Stimulated activated CD4-positive, alpha-beta T cell treated with anti-CD3 and anti-CD28 coated beads, Interleukin-1b, Interleukin-23, amount 100 ng/mL, for 4 hours (primary cell): ENCODE measurements around the gene SLTM.
A peak's percentile ranks its signal among the peaks of the same experiment; 100 is the strongest.
"Not testable (repeated sequence)": the region's sequence is repeated elsewhere in the genome, so short reads cannot be mapped to it uniquely, and the experiment has no call there.

Experiments
- DNase-seq, 2 donors: peaks; one replicate each; pipeline ENCODE4 v3.0.0-alpha.2; 2020; ENCODE audit warnings: low read depth in 2 of 2

The SLTM gene

GRCh38 chr15:58933281-58934113 lies at the start of gene SLTM:
Gene SLTM, minus strand, starts transcription at chr15:58933679. Its CDS starts 114 bp downstream, at chr15:58933565.
- peak; percentile 89 to 92 for DNase-seq

DNA sequence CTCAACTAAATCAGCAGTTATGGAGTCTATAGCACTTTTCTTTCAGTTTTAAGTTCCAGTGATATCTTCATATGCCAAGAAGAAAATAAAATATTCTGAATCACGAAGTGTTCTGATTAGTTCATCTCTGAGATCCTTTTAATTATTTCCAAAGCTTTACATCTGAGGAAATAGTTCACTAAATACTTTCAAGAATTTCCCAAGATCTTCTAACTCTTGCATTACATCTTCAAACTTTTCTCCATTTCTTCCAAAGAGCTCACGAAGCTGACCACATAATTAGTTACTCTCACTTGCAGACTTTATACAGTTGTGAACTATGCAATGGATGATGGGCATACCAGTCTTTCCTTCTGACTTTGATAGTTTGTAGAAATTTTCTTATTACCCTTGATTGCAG lies 49.8 kb upstream of the SLTM start:
- DNase-seq, result no peak

- DNase-seq, result no peak
These were observed 48.5 kb upstream of the SLTM start for GRCh38 chr15:58981808-58982475.

DNA sequence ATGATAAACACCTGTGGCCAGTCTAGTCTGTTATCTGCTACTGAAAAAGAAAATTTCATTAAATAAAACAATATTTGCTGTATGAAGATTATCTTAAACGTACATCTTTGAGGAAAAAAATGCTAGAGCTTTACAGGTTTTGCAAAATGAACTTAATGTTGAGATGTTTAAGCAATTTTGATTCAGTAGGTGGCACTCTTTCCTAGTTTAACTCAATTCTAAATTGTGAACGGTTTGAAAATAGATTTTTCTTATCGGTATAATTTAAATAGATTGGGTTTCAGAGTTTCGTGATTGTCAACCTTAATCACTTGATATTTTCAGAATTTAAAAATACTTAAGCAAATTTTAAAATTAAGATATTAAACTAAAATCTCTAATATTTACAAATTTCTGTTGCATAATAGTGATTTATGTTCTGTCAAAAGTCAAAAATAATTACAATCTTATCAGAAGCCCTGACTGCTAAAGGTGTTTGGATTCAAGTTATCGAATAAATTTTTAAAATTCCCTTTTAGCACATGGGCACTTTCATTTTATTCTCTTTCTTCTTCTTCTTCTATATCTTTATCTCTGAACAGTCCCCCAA lies 47.0 kb upstream of the SLTM start:
- no peak for DNase-seq

DNA sequence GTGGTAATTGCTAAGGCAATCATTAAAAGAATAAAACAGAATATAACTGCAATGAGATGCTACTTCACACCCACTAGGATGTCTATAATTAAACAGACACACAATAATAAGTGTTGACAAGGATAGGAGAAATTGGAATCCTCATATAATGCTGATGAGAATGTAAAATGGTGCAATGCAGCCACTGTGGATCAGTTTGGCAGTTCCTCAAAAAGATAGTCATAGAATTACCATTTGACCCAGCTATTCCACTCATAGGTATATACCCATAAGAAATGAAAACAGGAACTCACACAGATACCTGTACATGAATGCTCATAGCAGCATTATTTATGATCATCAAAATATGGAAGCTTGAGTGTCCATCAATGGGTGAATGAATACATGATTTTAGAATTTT lies 44.4 kb upstream of the SLTM start:
- DNase-seq, result no peak

DNA sequence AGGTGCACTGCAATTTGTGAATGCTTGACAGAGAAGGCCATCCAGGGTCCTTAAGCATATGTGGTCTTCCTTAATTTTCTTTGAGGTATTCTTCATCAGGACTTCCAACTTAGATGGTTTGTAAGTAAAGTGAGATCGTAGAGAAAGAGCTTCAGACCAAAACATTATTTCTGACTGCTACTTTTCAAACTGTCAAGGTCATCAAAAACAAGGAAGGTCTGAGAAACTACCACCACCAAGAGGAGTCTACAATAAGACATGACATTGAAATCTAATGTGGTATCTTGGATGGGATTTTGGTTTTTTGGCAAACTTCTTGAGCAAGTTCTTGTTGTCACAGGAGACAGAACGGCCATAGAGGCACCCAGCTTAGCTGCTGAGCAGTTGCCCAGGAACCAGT lies 34.0 kb upstream of the SLTM start:
- no peak for DNase-seq

DNA sequence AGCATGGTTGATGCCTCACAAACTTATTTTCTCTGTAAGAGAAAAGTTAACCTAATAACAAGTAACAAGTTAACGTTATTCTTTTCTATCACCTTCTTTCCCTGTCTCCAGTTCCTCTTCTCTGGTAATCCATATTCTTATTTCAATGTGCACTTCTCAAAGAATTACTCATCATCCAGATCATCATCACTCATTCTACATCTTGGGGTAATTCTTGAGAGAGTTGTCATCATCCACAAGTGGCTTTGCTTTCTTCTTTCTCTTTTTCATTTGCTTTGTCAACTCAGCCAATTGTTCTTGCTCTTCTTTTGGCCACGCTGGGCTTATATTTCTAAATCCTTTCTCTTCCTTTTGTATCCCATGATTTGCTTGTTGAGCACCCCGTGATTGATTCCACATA lies 33.2 kb upstream of the SLTM start:
- DNase-seq, result no peak

DNA sequence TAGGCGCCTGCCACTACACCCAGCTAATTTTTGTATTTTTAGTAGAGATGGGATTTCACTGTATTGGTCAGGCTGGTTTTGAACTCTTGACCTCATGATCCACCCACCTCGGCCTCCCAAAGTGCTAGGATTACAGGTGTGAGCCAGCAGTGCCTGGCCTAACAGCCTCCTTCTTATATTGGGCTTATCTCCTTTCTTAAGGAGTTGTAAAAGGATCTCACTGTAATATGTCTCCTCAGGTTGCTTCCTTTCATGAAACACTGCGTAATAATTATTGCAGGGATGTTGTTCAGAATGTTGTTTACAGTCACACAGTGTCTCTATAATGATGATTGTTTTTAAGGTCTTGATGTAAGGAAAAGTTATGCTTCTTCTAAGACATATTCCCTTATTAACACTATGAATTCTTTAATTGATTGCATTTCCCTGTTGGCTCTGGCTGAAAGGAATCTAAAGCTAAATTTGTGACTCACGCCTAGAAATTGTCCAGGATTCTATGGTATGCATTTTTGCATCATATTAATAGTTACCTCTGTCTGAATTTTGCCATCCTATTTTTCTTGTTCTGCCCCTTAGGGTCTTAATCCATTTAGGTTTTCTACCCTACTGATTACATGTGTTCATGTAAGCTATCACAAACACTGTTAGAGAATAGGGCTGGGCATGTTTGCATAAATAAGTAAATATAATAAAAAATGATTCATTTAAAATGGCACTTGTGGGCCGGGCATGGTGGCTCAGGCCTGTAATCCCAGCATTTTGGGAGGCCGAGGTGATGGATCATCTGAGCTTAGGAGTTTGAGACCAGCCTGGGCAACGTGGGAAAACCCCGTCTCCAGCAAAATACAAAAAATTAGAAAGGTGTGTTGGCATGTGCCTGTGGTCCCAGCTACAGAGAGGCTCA lies 29.4 kb upstream of the SLTM start:
- no peak for DNase-seq

DNA sequence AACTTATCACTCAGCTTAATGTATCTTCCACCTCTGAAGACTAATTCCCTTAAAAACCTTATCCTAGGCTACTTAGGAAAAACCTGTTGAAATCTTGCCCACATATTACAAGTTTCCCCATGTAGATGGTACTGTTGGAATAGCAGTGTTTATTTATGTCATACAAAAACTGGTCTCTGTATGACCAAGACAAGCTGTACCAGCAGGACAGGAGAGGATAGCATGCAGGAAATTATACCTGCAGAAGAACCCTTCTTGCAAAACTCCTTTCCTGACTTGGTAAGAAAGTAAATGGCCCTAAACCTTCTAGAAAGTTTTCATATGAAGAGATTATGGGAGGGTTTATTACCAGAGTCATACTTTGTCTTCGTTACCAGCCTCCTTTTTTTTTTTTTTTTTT lies 28.7 kb upstream of the SLTM start:
- DNase-seq, result no peak

DNA sequence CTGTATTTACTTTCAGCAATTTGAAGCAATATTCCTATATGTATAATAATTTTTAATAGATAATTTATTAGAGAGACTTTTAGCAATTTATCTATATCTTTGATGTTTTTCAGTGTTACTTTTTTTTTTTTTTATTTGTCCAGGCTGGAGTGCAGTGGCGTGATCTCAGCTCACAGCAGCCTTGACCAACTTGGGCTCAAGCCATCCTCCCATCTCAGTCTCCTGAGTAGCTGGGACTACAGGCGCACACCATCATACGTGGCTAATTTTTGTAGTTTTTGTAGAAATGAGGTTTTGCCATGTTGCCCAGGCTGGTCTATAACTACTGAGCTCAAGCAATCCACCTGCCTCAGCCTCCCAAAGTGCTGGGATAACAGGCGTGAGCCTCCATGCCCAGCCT lies 25.3 kb upstream of the SLTM start:
- DNase-seq, result no peak

GRCh38 chr15:58957101-58957973 lies 23.9 kb upstream of the SLTM start:
- DNase-seq, result peak in 1 of 2 donors; percentile 61

DNA sequence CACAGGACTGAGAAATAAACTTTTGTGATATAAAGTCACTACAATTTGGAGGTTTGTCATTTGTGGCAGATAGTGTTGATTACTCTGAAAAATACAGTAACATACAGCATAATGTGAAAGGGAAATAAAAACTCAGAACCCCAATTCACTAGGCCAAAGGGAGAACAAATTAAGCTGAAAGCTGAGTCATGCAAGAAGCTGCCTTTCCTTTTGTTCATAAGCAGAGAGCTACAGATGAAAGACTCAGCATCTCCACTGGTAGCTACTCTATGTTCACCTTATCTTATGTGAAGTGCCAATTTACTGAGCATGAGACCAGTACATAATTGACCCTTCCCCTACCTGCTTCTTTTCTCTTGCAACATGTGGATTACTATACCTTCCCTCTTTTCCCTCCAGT lies 19.3 kb upstream of the SLTM start:
- DNase-seq, result no peak

GRCh38 chr15:58951388-58952007 lies 18.0 kb upstream of the SLTM start:
- no peak for DNase-seq

GRCh38 chr15:58947179-58947578 lies 13.7 kb upstream of the SLTM start:
- no peak for DNase-seq

- DNase-seq, result not testable (repeated sequence)
These were observed 1.5 kb upstream of the SLTM start for GRCh38 chr15:58934974-58935373.

- no peak for DNase-seq
These were observed 1.0 kb upstream of the SLTM start for GRCh38 chr15:58934521-58934920.

DNA sequence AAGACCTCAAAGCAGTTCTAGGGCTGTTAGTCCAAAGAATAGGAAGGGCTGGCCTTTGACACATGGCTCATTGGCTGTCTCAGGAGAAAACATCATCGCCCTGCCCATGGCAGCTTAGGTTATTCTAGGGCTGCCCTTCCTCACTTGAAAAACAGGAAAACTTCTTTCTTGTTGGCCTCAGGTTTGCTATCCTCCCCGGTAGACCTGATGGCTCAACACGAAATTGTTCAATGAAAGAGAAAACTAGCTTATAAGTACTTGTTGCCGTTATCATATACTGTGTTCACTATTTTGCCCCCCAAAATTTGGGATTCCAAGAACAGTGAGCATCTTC lies 602 bp upstream of the SLTM start:
- no peak for DNase-seq

GRCh38 chr15:58932710-58933280 lies 684 bp downstream of the SLTM start:
- DNase-seq, result no peak

DNA sequence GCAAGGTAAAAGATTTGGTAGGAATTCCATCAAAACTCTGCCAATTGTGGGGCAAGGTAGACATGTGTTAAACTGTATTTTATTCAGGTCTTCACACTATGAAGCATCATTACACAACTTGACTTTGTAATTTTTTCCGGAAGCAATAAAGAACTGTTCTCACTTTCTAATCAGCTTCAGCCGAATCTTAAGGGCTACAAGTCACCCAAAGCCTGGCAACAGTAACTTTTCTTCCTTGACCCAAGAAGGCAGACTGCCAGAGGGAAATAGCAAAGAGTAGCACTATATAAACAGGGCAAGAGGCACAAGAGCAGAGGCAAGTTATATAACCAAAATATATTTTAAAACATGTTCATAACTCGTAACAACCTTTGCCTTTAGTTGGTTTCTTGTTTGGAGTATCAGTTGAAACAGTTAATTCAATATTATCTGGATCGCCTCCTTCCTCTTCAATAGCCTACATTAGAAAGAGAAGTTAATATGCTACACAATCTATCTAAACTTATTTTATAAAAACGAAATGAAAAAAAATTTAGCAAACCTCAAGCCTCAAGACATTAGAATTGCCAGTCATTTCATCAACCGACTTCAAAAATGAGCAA lies 1.4 kb downstream of the SLTM start:
- no peak for DNase-seq

DNA sequence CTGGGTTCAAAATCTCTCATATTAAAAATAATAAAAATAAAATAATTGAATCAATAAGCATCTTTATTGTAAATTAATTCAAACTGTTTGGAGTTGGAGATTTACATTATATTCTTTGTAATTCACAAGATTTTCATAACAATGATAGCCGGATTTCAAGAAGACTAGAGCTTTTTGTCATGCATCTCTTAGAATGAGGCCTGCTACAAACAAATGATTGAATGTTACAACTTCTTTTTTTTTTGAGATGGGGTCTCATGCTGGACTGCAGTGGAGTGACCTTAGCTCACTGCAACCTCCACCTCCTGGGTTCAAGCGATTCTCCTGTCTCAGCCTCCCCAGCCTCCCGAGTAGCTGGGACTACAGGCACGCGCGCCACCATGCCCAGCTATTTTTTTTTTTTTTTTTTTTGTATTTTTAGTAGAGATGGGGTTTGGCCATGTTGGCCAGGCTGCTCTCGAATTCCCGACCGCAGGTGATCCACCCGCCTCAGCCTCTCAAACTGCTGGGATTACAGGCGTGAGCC lies 3.5 kb downstream of the SLTM start:
- no peak for DNase-seq
